Measurements from ENCODE around the gene RAD51AP1. TPM values are rescaled to one million over a fixed set of nuclear protein-coding genes. Genes with fewer than 3 reads are reported as not detected.

RAD51AP1 gene
- 7.1 and 10.8 TPM in 2 replicates for total RNA-seq (2022)
- Bru-seq, nascent RNA, result percentile 57 among the genes with signal in this experiment
- BruChase-seq, experiment 1, labeled RNA remaining after a 6-hour chase, result percentile 54 among the genes with signal in this experiment
- percentile 63 among the genes with signal in this experiment for BruChase-seq, experiment 2, labeled RNA remaining after a 2-hour chase
- long read RNA-seq, transcript RAD51AP1-202 (9 exons, 2,113 nt), result major isoform, 12 of 28 reads
- long read RNA-seq, partial matches to known transcripts, result 2 of 28 reads
- long read RNA-seq, other reads (novel, unspliced or antisense), result 10 of 28 reads

GRCh38 chr12:4538207-4539160 is at the start of gene RAD51AP1:
Gene RAD51AP1, plus strand, starts transcription at chr12:4538890. Its CDS starts 50 bp downstream, at chr12:4538940.
- Mint-ChIP-seq H3K27me3 (ENCODE audit: insufficient read depth, unreplicated experiment) (no peaks in the 10 kb centered on the region), H3K9me3 (ENCODE audit: unreplicated experiment) (no peaks in the 10 kb centered on the region), H3K4me1 (ENCODE audit: insufficient read depth, unreplicated experiment) (peaks cover 23% of the 10 kb centered on the region), H3K27ac (ENCODE audit: low read depth, unreplicated experiment) (peak within 1 kb of the TSS; percentile 99), H3K36me3 (ENCODE audit: insufficient read depth, unreplicated experiment) (no peaks in the 10 kb centered on the region), H3K4me3 (ENCODE audit: unreplicated experiment) (peak within 1 kb of the TSS; percentile 100)
- ChIA-PET POLR2A (interaction anchor here (0.6 to 2.0 kb wide), 9 partner anchors 14 to 1318 kb away, joined by 3 to 11 read pairs (median 4); partner anchors contain the start of genes AKAP3, NDUFA9 and TIGAR), CTCF (interaction anchor here (0.6 to 1.2 kb wide), 5 partner anchors 11 to 1361 kb away, joined by 3 to 5 read pairs (median 4); no protein-coding TSS in a partner anchor)
- intact Hi-C loops (cut with micrococcal nuclease), result loop anchor here (1.0 kb wide), 1 partner anchor 217 kb away; the partner anchor contains the start of gene TIGAR
- no TSS peak for BruUV-seq (replicated peaks)
- peak; percentile 96 for DNase-seq (ENCODE audit: unreplicated experiment)
- TF ChIP-seq CTCF (IDR thresholded peaks at IDR 0.05; ENCODE audit: unreplicated experiment), result no peak

GRCh38 chr12:4489556-4489955 is 49.1 kb upstream of the RAD51AP1 start:
- Mint-ChIP-seq H3K36me3 (ENCODE audit: insufficient read depth, unreplicated experiment) (peaks cover 29% of the 10 kb centered on the region), H3K27me3 (ENCODE audit: insufficient read depth, unreplicated experiment) (no peaks in the 10 kb centered on the region), H3K27ac (ENCODE audit: low read depth, unreplicated experiment) (no peak overlapping the region), H3K9me3 (ENCODE audit: unreplicated experiment) (no peaks in the 10 kb centered on the region), H3K4me3 (ENCODE audit: unreplicated experiment) (no peak overlapping the region), H3K4me1 (ENCODE audit: insufficient read depth, unreplicated experiment) (peaks cover 8% of the 10 kb centered on the region)
- intact Hi-C loops (cut with micrococcal nuclease), result no loop called here
- ChIA-PET POLR2A (no interaction called here), CTCF (no interaction called here)
- BruUV-seq (replicated peaks), result no TSS peak
- no peak for TF ChIP-seq CTCF (IDR thresholded peaks at IDR 0.05; ENCODE audit: unreplicated experiment)
- no peak for DNase-seq (ENCODE audit: unreplicated experiment)

GRCh38 chr12:4490973-4491372 is 47.7 kb upstream of the RAD51AP1 start:
- H3K4me1 Mint-ChIP-seq (ENCODE audit: insufficient read depth, unreplicated experiment), result no peaks in the 10 kb centered on the region
- no peaks in the 10 kb centered on the region for H3K27me3 Mint-ChIP-seq (ENCODE audit: insufficient read depth, unreplicated experiment)
- ChIA-PET POLR2A (no interaction called here), CTCF (no interaction called here)
- no peak for DNase-seq (ENCODE audit: unreplicated experiment)
- intact Hi-C loops (cut with micrococcal nuclease), result no loop called here
- peaks cover 36% of the 10 kb centered on the region for H3K36me3 Mint-ChIP-seq (ENCODE audit: insufficient read depth, unreplicated experiment)
- H3K27ac Mint-ChIP-seq (ENCODE audit: low read depth, unreplicated experiment), result no peak overlapping the region
- no peak for TF ChIP-seq CTCF (IDR thresholded peaks at IDR 0.05; ENCODE audit: unreplicated experiment)
- no peaks in the 10 kb centered on the region for H3K9me3 Mint-ChIP-seq (ENCODE audit: unreplicated experiment)
- H3K4me3 Mint-ChIP-seq (ENCODE audit: unreplicated experiment), result no peak overlapping the region
- BruUV-seq (replicated peaks), result no TSS peak
